K562 (cell line): ENCODE data around the gene NDUFA6. TPM values are rescaled to one million over a fixed set of nuclear protein-coding genes. Genes with fewer than 3 reads are reported as not detected.

Experiments
- CBX2 ChIP-seq: fragments of 200-600 bp; sonication (generic); IDR thresholded peaks from one replicate; pipeline ENCODE4 v1.6.1; 2012; ENCODE audit warnings: mild to moderate bottlenecking, low read length, inconsistent platforms; ENCODE audit not compliant: insufficient read depth, poor library complexity, severe bottlenecking
- CHD4 ChIP-seq: fragments of 200-600 bp; sonication (generic); IDR thresholded peaks from 3 replicates; pipeline ENCODE4 v1.6.1; 2012; ENCODE audit warnings: low read depth, mild to moderate bottlenecking, mixed read lengths, low read length, inconsistent platforms; ENCODE audit not compliant: insufficient read depth, insufficient replicate concordance, poor library complexity, severe bottlenecking
- EP300 ChIP-seq: IDR thresholded peaks from 2 replicates; pipeline ENCODE4 v1.6.1; 2012; ENCODE audit warnings: low read length, improper control_type of control experiment
- MTA3 ChIP-seq: fragments of 450-650 bp; formaldehyde crosslinking; IDR thresholded peaks from 2 replicates; pipeline ENCODE4 v1.6.1; 2017; ENCODE audit warnings: mild to moderate bottlenecking, borderline replicate concordance
- PHF20 ChIP-seq: fragments of 450-650 bp; IDR thresholded peaks from 2 replicates; pipeline ENCODE4 v1.6.1; 2018; ENCODE audit not compliant: partially characterized antibody
- POLR2AphosphoS5 ChIP-seq: IDR thresholded peaks from 2 replicates; pipeline ENCODE4 v1.6.1; 2011; ENCODE audit warnings: mild to moderate bottlenecking, low read depth, low read length, moderate library complexity; ENCODE audit not compliant: control insufficient read depth, insufficient read depth
- POLR2G ChIP-seq: fragments of 200-400 bp; formaldehyde crosslinking; IDR thresholded peaks from 2 replicates; pipeline ENCODE4 v1.6.1; 2017; ENCODE audit warnings: low read depth, mild to moderate bottlenecking, antibody characterized with exemption, low read length, moderate library complexity
- RBM22 ChIP-seq: fragments of 200-400 bp; formaldehyde crosslinking; IDR thresholded peaks from 2 replicates; pipeline ENCODE4 v1.6.1; 2018; ENCODE audit warnings: low read length, low read depth; ENCODE audit not compliant: poor library complexity, severe bottlenecking
- ZBTB1 ChIP-seq: sonication (generic); formaldehyde crosslinking; IDR thresholded peaks from 2 replicates; pipeline ENCODE4 v1.8.1; 2023; ENCODE audit warnings: missing genetic modification reagents, low read depth, mild to moderate bottlenecking, borderline replicate concordance
- ZFP36 ChIP-seq: fragments of 150-350 bp; IDR thresholded peaks from 2 replicates; pipeline ENCODE4 v1.6.1; 2018; ENCODE audit warnings: low read length, low read depth; ENCODE audit not compliant: partially characterized antibody
- ZNF12 ChIP-seq: sonication (generic); formaldehyde crosslinking; IDR thresholded peaks from 2 replicates; pipeline ENCODE4 v1.4.0; 2020; ENCODE audit warnings: mild to moderate bottlenecking, missing genetic modification reagents
- ZNF263 ChIP-seq: sonication (generic); formaldehyde crosslinking; IDR thresholded peaks from 2 replicates; pipeline ENCODE4 v1.8.0; 2022; ENCODE audit warnings: mild to moderate bottlenecking, missing genetic modification reagents, borderline replicate concordance
- ZSCAN29 ChIP-seq: fragments of 450-650 bp; IDR thresholded peaks from 2 replicates; pipeline ENCODE4 v1.6.1; 2017
- ZSCAN32 ChIP-seq: fragments of 450-650 bp; formaldehyde crosslinking; IDR thresholded peaks from 2 replicates; pipeline ENCODE4 v1.4.0; 2020; ENCODE audit warnings: mild to moderate bottlenecking, moderate library complexity
- polyA plus RNA-seq, 8 experiments: library from polyadenylated mRNA; depleted of rRNA in 4 of 8; stranded (reverse) in 5 of 8; unstranded in 3 of 8; fragments of >200 nt; fragmentation: Nextera tagmentation in 2 of 8; fragmentation: Illumina TruSeq in 1 of 8; extraction: Ambion mirVana in 2 of 8; extraction: Trizol in 1 of 8; gene quantifications; 2 replicates each; pipeline versions ENCODE4 v1.2.1 to v1.2.3, GENCODE V29; 2011 to 2014; ENCODE audit warnings: inconsistent platforms in 1 of 8, missing spikeins in 1 of 8
- total RNA-seq, 7 experiments: library from RNA; depleted of rRNA in 6 of 7; stranded (reverse); fragments of >200 nt in 6 of 7; fragmentation: Illumina TruSeq in 2 of 7; extraction: Trizol in 2 of 7; gene quantifications; 2 replicates each; pipeline versions ENCODE4 v1.2.1 to v1.2.3, GENCODE V29; 2011 to 2021; ENCODE audit warnings: low replicate concordance in 1 of 7
- TF ChIP-seq, protein P1 (sequence below), 3 experiments: IDR thresholded peaks in 2 of 3; conservative IDR thresholded peaks in 1 of 3; 2 replicates each; pipeline ENCODE4 v1.5.1; 2011 to 2012; ENCODE audit warnings: low read length in 3 of 3, mild to moderate bottlenecking in 3 of 3, control low read depth in 2 of 3, improper control_type of control experiment in 1 of 3, inconsistent platforms in 1 of 3, low read depth in 1 of 3, mixed read lengths in 1 of 3, moderate library complexity in 1 of 3; ENCODE audit not compliant: insufficient read depth in 2 of 3
- TF ChIP-seq, protein P2 (sequence below): fragments of 450-650 bp; IDR thresholded peaks from 2 replicates; pipeline ENCODE4 v1.7.0; 2016; ENCODE audit warnings: borderline replicate concordance
- TF ChIP-seq, protein P3 (sequence below): fragments of 450-650 bp; IDR thresholded peaks from 2 replicates; pipeline ENCODE4 v1.6.1; 2016
- TF ChIP-seq, protein P4 (sequence below): fragments of 450-650 bp; IDR thresholded peaks from 2 replicates; pipeline ENCODE4 v1.6.1; 2018; ENCODE audit not compliant: partially characterized antibody

NDUFA6 gene
- total and polyA plus RNA-seq, 9 of the 15 experiments (the other 6 are each of a cell fraction or from before 2014, with no cell fraction given): 90.0 to 474 (median 128) TPM

DNA sequence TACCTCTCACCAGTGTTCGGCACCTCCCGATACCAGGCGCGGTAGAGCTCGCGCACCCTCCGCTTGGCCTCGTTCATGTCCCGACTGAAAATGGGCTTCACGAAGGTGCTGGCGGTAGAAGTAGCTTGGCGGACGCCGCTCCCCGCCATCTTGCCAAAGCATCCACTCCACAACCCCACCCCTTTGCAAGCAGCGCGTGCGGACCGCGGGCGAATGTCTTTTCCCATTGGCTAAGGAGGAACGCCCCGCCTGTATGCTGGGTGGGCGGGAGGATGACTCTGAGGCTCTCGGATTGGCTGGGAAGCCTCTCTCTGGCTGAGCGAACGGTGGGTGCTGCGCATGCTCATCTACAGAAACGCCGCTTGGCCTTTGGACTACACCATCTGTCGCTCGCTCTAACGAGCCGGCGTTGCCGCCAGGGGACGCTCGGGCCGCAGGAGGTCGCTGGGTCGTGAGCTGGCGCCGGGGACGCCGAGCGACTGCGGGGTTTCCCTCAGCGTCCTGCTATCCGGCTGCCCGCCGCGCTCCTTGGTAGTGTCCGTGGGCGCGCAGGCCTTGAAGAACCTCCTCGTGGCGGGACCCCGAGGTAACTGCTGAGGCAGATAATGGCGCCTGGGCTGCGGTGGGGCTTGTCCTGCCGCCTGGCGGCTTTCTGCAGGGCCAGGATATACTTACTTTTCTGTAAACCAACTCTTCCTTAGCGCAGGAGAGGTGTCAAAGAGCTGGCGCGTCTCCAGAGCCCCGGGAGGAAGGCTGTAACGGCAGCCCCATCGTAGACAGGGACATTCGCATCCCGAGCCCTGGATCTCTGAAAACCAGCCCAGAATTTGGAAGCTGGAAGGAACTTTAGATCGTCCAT lies at the start of gene NDUFA6 (continued):
- TF ChIP-seq ZNF263 (CRISPR knock-in tag) (peak; percentile 34; the same call in 1 of the 2 replicates), ZSCAN29 (no peak), CHD4 (no peak), CBX2 (no peak), ZBTB1 (CRISPR knock-in tag) (peak; percentile 12; the same call in 1 of the 2 replicates), RBM22 (peak; percentile 28), POLR2G (peak; percentile 98), ZFP36 (no peak), EP300 (no peak), POLR2AphosphoS5 (peak; percentile 73), PHF20 (peak; percentile 54), ZNF12 (CRISPR knock-in tag) (no peak), ZSCAN32 (no peak), MTA3 (0 out of 2 replicates have a peak, but pooled peaks have one; percentile 45)
- TF ChIP-seq, protein P1, sequence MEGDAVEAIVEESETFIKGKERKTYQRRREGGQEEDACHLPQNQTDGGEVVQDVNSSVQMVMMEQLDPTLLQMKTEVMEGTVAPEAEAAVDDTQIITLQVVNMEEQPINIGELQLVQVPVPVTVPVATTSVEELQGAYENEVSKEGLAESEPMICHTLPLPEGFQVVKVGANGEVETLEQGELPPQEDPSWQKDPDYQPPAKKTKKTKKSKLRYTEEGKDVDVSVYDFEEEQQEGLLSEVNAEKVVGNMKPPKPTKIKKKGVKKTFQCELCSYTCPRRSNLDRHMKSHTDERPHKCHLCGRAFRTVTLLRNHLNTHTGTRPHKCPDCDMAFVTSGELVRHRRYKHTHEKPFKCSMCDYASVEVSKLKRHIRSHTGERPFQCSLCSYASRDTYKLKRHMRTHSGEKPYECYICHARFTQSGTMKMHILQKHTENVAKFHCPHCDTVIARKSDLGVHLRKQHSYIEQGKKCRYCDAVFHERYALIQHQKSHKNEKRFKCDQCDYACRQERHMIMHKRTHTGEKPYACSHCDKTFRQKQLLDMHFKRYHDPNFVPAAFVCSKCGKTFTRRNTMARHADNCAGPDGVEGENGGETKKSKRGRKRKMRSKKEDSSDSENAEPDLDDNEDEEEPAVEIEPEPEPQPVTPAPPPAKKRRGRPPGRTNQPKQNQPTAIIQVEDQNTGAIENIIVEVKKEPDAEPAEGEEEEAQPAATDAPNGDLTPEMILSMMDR (IDR thresholded peaks at IDR 0.05 in 2 of 3, conservative IDR thresholded peaks at IDR 0.05 in 1 of 3; ENCODE audit: insufficient read depth in 2 of 3, low read depth in 1 of 3, low read length in 3 of 3): peak; percentile 89 to 92 (median 90)
- TF ChIP-seq, protein P2, sequence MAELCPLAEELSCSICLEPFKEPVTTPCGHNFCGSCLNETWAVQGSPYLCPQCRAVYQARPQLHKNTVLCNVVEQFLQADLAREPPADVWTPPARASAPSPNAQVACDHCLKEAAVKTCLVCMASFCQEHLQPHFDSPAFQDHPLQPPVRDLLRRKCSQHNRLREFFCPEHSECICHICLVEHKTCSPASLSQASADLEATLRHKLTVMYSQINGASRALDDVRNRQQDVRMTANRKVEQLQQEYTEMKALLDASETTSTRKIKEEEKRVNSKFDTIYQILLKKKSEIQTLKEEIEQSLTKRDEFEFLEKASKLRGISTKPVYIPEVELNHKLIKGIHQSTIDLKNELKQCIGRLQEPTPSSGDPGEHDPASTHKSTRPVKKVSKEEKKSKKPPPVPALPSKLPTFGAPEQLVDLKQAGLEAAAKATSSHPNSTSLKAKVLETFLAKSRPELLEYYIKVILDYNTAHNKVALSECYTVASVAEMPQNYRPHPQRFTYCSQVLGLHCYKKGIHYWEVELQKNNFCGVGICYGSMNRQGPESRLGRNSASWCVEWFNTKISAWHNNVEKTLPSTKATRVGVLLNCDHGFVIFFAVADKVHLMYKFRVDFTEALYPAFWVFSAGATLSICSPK: no peak
- TF ChIP-seq, protein P3, sequence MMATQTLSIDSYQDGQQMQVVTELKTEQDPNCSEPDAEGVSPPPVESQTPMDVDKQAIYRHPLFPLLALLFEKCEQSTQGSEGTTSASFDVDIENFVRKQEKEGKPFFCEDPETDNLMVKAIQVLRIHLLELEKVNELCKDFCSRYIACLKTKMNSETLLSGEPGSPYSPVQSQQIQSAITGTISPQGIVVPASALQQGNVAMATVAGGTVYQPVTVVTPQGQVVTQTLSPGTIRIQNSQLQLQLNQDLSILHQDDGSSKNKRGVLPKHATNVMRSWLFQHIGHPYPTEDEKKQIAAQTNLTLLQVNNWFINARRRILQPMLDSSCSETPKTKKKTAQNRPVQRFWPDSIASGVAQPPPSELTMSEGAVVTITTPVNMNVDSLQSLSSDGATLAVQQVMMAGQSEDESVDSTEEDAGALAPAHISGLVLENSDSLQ: peak; percentile 72
- TF ChIP-seq, protein P4, sequence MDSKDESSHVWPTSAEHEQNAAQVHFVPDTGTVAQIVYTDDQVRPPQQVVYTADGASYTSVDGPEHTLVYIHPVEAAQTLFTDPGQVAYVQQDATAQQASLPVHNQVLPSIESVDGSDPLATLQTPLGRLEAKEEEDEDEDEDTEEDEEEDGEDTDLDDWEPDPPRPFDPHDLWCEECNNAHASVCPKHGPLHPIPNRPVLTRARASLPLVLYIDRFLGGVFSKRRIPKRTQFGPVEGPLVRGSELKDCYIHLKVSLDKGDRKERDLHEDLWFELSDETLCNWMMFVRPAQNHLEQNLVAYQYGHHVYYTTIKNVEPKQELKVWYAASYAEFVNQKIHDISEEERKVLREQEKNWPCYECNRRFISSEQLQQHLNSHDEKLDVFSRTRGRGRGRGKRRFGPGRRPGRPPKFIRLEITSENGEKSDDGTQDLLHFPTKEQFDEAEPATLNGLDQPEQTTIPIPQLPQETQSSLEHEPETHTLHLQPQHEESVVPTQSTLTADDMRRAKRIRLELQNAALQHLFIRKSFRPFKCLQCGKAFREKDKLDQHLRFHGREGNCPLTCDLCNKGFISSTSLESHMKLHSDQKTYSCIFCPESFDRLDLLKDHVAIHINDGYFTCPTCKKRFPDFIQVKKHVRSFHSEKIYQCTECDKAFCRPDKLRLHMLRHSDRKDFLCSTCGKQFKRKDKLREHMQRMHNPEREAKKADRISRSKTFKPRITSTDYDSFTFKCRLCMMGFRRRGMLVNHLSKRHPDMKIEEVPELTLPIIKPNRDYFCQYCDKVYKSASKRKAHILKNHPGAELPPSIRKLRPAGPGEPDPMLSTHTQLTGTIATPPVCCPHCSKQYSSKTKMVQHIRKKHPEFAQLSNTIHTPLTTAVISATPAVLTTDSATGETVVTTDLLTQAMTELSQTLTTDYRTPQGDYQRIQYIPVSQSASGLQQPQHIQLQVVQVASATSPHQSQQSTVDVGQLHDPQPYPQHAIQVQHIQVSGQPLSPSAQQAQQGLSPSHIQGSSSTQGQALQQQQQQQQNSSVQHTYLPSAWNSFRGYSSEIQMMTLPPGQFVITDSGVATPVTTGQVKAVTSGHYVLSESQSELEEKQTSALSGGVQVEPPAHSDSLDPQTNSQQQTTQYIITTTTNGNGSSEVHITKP: peak; percentile 96
